SK-N-SH treated with all-trans-retinoic acid at 6 μM for 48 hours (cell line): ENCODE measurements around the gene PKIG.

ENCODE experiments used
- ATAC-seq: fragments of 200-7000 bp; cut with Tn5 transposase; 3 replicates; pipeline ENCODE4 v1.9.1; 2020; ENCODE audit warnings: mild to moderate bottlenecking, moderate library complexity
- ARNTL ChIP-seq: fragments of 450-650 bp; formaldehyde crosslinking; IDR thresholded peaks from 2 replicates; pipeline ENCODE4 v1.5.0; 2020; ENCODE audit warnings: low read depth, mild to moderate bottlenecking, moderate library complexity, borderline replicate concordance
- BACH2 ChIP-seq: fragments of 250-450 bp; sonication (Bioruptor Pico); IDR thresholded peaks from 2 replicates; pipeline ENCODE4 v1.9.0; 2021; ENCODE audit warnings: mild to moderate bottlenecking, borderline replicate concordance
- ESRRG ChIP-seq: fragments of 250-450 bp; sonication (Bioruptor Pico); IDR thresholded peaks from 2 replicates; pipeline ENCODE4 v1.6.1; 2021; ENCODE audit warnings: mild to moderate bottlenecking
- GLIS3 ChIP-seq: fragments of 250-450 bp; sonication (Bioruptor Pico); IDR thresholded peaks from 2 replicates; pipeline ENCODE4 v1.5.0; 2020; ENCODE audit warnings: mild to moderate bottlenecking, moderate library complexity
- PPARA ChIP-seq: fragments of 250-450 bp; sonication (Bioruptor Pico); IDR thresholded peaks from 2 replicates; pipeline ENCODE4 v1.5.0; 2020; ENCODE audit warnings: mild to moderate bottlenecking, borderline replicate concordance
- RARB ChIP-seq: fragments of 250-450 bp; sonication (Bioruptor Pico); IDR thresholded peaks from 2 replicates; pipeline ENCODE4 v1.8.0; 2021; ENCODE audit warnings: mild to moderate bottlenecking, moderate library complexity
- SNAI2 ChIP-seq: fragments of 250-450 bp; sonication (Bioruptor Pico); IDR thresholded peaks from 2 replicates; pipeline ENCODE4 v1.5.0; 2020; ENCODE audit warnings: mild to moderate bottlenecking, moderate library complexity
- TCF4 ChIP-seq: fragments of 250-450 bp; sonication (Bioruptor Pico); IDR thresholded peaks from 2 replicates; pipeline ENCODE4 v1.8.0; 2021; ENCODE audit warnings: mild to moderate bottlenecking, moderate library complexity, borderline replicate concordance
- TOX ChIP-seq: fragments of 250-450 bp; sonication (Bioruptor Pico); IDR thresholded peaks from 2 replicates; pipeline ENCODE4 v1.8.0; 2021; ENCODE audit warnings: mild to moderate bottlenecking, moderate library complexity, borderline replicate concordance
- ZC3H10 ChIP-seq: fragments of 250-450 bp; sonication (Bioruptor Pico); IDR thresholded peaks from 2 replicates; pipeline ENCODE4 v1.5.1; 2021; ENCODE audit warnings: mild to moderate bottlenecking, moderate library complexity
- ZFP3 ChIP-seq: fragments of 250-450 bp; sonication (Bioruptor Pico); IDR thresholded peaks from 2 replicates; pipeline ENCODE4 v1.5.0; 2020; ENCODE audit warnings: mild to moderate bottlenecking, moderate library complexity
- ZFP30 ChIP-seq: fragments of 450-650 bp; formaldehyde crosslinking; IDR thresholded peaks from 2 replicates; pipeline ENCODE4 v1.5.0; 2022; ENCODE audit warnings: mild to moderate bottlenecking, moderate library complexity
- ZNF565 ChIP-seq: fragments of 450-650 bp; formaldehyde crosslinking; conservative IDR thresholded peaks from 2 replicates; pipeline ENCODE4 v1.5.0; 2020; ENCODE audit warnings: low read depth, mild to moderate bottlenecking, moderate library complexity
- ZNF70 ChIP-seq: fragments of 450-650 bp; formaldehyde crosslinking; IDR thresholded peaks from 2 replicates; pipeline ENCODE4 v1.5.0; 2020; ENCODE audit warnings: mild to moderate bottlenecking, moderate library complexity
- ZNF8 ChIP-seq: fragments of 450-650 bp; formaldehyde crosslinking; IDR thresholded peaks from 2 replicates; pipeline ENCODE4 v1.5.0; 2020; ENCODE audit warnings: mild to moderate bottlenecking, moderate library complexity
- TF ChIP-seq, protein P1 (sequence below): fragments of 250-450 bp; sonication (Bioruptor Pico); IDR thresholded peaks from 2 replicates; pipeline ENCODE4 v1.5.0; 2020; ENCODE audit warnings: mild to moderate bottlenecking, moderate library complexity
- TF ChIP-seq, protein P2 (sequence below): fragments of 250-450 bp; sonication (Bioruptor Pico); IDR thresholded peaks from 2 replicates; pipeline ENCODE4 v1.5.1; 2021; ENCODE audit warnings: mild to moderate bottlenecking, moderate library complexity
- TF ChIP-seq, protein P3 (sequence below): fragments of 250-450 bp; sonication (Bioruptor Pico); IDR thresholded peaks from 2 replicates; pipeline ENCODE4 v1.8.0; 2020; ENCODE audit warnings: mild to moderate bottlenecking, moderate library complexity, borderline replicate concordance
- TF ChIP-seq, protein P4 (sequence below): fragments of 250-450 bp; sonication (Bioruptor Pico); IDR thresholded peaks from 2 replicates; pipeline ENCODE4 v1.8.0; 2021; ENCODE audit warnings: low read depth, mild to moderate bottlenecking, moderate library complexity, borderline replicate concordance
- TF ChIP-seq, protein P5 (sequence below): fragments of 250-450 bp; sonication (Bioruptor Pico); IDR thresholded peaks from 2 replicates; pipeline ENCODE4 v1.5.1; 2020; ENCODE audit warnings: low read depth, mild to moderate bottlenecking, moderate library complexity

Gene PKIG

DNA sequence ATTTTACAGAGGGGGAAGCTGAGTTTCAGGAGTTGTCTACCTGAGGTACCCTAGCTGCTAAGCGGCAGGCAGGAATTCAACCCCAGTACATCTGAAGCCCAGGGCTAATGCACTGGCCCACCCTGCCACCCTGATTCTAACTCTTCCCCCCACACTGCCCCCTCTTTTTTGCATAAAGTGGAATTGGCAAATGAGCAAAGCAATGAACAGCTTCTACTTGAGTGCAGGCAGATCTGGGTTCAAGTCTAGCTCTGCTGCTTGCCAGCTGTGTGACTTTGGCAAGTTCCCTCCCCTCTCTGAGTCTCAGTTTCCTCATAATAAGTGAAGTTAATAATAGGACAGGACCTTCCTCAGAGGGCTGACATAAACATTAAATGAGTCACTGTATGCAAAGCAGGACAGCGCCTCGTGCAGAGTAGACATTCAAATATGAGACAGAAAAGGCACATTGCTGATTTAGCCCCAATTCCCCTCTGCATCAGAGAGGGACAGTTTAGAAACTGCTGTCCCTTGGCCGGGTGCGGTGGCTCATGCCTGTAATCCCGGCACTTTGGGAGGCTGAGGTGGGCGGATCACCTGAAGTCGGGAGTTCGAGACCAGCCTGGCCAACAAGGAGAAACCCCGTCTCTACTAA lies 64.4 kb downstream of the PKIG start:
- TF ChIP-seq GLIS3 (no peak), RARB (no peak), ARNTL (CRISPR knock-in tag) (no peak), BACH2 (no peak), ZFP30 (no peak), ZFP3 (CRISPR knock-in tag) (no peak), PPARA (no peak), ZNF8 (CRISPR knock-in tag) (no peak), ESRRG (CRISPR knock-in tag) (no peak), TOX (CRISPR knock-in tag) (no peak), ZC3H10 (CRISPR knock-in tag) (no peak), ZNF565 (CRISPR knock-in tag) (no peak), ZNF70 (CRISPR knock-in tag) (no peak), SNAI2 (no peak)
- TF ChIP-seq, protein P1, sequence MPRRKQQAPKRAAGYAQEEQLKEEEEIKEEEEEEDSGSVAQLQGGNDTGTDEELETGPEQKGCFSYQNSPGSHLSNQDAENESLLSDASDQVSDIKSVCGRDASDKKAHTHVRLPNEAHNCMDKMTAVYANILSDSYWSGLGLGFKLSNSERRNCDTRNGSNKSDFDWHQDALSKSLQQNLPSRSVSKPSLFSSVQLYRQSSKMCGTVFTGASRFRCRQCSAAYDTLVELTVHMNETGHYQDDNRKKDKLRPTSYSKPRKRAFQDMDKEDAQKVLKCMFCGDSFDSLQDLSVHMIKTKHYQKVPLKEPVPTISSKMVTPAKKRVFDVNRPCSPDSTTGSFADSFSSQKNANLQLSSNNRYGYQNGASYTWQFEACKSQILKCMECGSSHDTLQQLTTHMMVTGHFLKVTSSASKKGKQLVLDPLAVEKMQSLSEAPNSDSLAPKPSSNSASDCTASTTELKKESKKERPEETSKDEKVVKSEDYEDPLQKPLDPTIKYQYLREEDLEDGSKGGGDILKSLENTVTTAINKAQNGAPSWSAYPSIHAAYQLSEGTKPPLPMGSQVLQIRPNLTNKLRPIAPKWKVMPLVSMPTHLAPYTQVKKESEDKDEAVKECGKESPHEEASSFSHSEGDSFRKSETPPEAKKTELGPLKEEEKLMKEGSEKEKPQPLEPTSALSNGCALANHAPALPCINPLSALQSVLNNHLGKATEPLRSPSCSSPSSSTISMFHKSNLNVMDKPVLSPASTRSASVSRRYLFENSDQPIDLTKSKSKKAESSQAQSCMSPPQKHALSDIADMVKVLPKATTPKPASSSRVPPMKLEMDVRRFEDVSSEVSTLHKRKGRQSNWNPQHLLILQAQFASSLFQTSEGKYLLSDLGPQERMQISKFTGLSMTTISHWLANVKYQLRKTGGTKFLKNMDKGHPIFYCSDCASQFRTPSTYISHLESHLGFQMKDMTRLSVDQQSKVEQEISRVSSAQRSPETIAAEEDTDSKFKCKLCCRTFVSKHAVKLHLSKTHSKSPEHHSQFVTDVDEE, result no peak
- TF ChIP-seq, protein P2, sequence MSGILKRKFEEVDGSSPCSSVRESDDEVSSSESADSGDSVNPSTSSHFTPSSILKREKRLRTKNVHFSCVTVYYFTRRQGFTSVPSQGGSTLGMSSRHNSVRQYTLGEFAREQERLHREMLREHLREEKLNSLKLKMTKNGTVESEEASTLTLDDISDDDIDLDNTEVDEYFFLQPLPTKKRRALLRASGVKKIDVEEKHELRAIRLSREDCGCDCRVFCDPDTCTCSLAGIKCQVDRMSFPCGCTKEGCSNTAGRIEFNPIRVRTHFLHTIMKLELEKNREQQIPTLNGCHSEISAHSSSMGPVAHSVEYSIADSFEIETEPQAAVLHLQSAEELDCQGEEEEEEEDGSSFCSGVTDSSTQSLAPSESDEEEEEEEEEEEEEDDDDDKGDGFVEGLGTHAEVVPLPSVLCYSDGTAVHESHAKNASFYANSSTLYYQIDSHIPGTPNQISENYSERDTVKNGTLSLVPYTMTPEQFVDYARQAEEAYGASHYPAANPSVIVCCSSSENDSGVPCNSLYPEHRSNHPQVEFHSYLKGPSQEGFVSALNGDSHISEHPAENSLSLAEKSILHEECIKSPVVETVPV, result no peak
- TF ChIP-seq, protein P3, sequence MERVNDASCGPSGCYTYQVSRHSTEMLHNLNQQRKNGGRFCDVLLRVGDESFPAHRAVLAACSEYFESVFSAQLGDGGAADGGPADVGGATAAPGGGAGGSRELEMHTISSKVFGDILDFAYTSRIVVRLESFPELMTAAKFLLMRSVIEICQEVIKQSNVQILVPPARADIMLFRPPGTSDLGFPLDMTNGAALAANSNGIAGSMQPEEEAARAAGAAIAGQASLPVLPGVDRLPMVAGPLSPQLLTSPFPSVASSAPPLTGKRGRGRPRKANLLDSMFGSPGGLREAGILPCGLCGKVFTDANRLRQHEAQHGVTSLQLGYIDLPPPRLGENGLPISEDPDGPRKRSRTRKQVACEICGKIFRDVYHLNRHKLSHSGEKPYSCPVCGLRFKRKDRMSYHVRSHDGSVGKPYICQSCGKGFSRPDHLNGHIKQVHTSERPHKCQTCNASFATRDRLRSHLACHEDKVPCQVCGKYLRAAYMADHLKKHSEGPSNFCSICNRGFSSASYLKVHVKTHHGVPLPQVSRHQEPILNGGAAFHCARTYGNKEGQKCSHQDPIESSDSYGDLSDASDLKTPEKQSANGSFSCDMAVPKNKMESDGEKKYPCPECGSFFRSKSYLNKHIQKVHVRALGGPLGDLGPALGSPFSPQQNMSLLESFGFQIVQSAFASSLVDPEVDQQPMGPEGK, result no peak
- TF ChIP-seq, protein P4, sequence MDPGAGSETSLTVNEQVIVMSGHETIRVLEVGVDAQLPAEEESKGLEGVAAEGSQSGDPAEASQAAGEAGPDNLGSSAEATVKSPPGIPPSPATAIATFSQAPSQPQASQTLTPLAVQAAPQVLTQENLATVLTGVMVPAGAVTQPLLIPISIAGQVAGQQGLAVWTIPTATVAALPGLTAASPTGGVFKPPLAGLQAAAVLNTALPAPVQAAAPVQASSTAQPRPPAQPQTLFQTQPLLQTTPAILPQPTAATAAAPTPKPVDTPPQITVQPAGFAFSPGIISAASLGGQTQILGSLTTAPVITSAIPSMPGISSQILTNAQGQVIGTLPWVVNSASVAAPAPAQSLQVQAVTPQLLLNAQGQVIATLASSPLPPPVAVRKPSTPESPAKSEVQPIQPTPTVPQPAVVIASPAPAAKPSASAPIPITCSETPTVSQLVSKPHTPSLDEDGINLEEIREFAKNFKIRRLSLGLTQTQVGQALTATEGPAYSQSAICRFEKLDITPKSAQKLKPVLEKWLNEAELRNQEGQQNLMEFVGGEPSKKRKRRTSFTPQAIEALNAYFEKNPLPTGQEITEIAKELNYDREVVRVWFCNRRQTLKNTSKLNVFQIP (CRISPR knock-in tag), result no peak
- TF ChIP-seq, protein P5, sequence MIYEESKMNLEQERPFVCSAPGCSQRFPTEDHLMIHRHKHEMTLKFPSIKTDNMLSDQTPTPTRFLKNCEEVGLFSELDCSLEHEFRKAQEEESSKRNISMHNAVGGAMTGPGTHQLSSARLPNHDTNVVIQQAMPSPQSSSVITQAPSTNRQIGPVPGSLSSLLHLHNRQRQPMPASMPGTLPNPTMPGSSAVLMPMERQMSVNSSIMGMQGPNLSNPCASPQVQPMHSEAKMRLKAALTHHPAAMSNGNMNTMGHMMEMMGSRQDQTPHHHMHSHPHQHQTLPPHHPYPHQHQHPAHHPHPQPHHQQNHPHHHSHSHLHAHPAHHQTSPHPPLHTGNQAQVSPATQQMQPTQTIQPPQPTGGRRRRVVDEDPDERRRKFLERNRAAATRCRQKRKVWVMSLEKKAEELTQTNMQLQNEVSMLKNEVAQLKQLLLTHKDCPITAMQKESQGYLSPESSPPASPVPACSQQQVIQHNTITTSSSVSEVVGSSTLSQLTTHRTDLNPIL (CRISPR knock-in tag), result no peak
- no peak for ATAC-seq

DNA sequence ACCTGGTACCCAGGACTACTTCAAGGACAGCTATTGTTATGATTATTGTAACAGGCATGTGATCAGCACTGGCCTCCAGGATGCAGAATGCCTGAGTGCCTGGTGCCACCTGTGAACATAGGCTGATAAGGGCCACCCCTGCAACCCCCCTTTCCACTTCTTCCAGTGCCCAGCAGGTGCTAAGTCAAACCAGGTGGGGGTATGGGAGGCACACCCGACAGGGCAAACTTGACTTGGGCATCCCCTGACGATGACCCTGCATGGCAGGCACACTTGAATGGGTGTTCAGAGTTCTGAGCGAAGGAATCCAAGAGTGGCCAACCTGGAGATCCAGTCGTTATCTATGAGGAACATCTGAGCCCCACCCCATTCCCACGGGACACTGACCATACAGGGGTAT lies 65.7 kb downstream of the PKIG start:
- no peak for ATAC-seq
- no peak for TF ChIP-seq PPARA
- no peak for TF ChIP-seq ZC3H10 (CRISPR knock-in tag)
- TF ChIP-seq ZFP30, result no peak
- TF ChIP-seq ZNF565 (CRISPR knock-in tag), result no peak
- TF ChIP-seq TOX (CRISPR knock-in tag), result no peak
- no peak for TF ChIP-seq ZFP3 (CRISPR knock-in tag)
- no peak for TF ChIP-seq BACH2
- no peak for TF ChIP-seq SNAI2
- TF ChIP-seq ZNF70 (CRISPR knock-in tag), result no peak

DNA sequence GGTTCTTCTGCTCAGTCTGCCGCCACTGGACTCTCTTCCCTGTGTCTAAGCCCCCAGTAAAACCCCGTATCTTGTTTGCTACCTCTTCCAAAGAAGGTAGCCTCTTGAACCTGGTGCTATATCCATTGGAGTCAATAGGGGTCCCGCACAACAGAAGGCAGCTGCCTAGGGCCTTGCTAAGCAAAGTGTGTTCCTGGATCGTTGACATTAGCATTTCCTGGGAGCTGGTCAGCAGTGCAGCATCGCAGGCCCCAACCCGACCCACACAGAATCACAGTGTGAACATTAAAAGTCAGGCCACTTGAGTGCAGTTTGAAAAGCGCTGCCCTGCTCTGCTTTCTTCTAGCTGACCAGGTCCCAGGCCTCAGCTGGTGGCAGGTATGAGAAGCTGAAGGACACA lies 66.2 kb downstream of the PKIG start:
- TF ChIP-seq TCF4 (CRISPR knock-in tag) (no peak), ZFP30 (no peak), PPARA (no peak)
- TF ChIP-seq, protein P3, result no peak
- TF ChIP-seq, protein P4 (CRISPR knock-in tag), result no peak
- ATAC-seq, result no peak
